Loucy (cell line): ENCODE measurements around the gene SYAP1.

Source experiments
- CTCF ChIP-seq: fragments of 200-600 bp; sonication (generic); conservative IDR thresholded peaks from 2 replicates; pipeline ENCODE4 v1.5.1; 2014; ENCODE audit warnings: mild to moderate bottlenecking, antibody characterized with exemption, low read length
- EZH2phosphoT487 ChIP-seq: fragments of 200-600 bp; IDR thresholded peaks from 2 replicates; pipeline ENCODE4 v1.6.1; 2018; ENCODE audit warnings: antibody characterized with exemption, mild to moderate bottlenecking, moderate library complexity, borderline replicate concordance

GRCh38 chrX:16702700-16703599, 16.5 kb upstream of the SYAP1 start:
- TF ChIP-seq CTCF, result no peak
- no peak for TF ChIP-seq EZH2phosphoT487
